B cell (primary cell): ENCODE data around the gene CPA1. TPM values are rescaled to one million over a fixed set of nuclear protein-coding genes. Genes with fewer than 3 reads are reported as not detected.

Source experiments
- ATAC-seq: fragments of 200-7000 bp; cut with Tn5 transposase; one replicate; pipeline ENCODE4 v1.10.0; 2021; ENCODE audit warnings: low read depth, mild to moderate bottlenecking, moderate number of reproducible peaks, moderate library complexity
- CTCF ChIA-PET: fragments of 350-600 bp; sonication (Branson Sonifier 250); formaldehyde crosslinking; loops from one replicate; lab custom pipeline; 2021; ENCODE audit warnings: antibody characterized with exemption, inconsistent platforms; lab: Charles Lee
- POLR2A ChIA-PET: fragments of 350-600 bp; sonication (Branson Sonifier 250); formaldehyde crosslinking; loops from one replicate; lab custom pipeline; 2021; ENCODE audit warnings: antibody characterized with exemption; lab: Charles Lee
- DNase-seq: peaks from one replicate; pipeline ENCODE4 v3.0.0; 2013
- H2AFZ ChIP-seq: 2 replicates; pipeline ENCODE4 v1.6.1; 2012; ENCODE audit warnings: mild to moderate bottlenecking, low read depth, low read length; ENCODE audit not compliant: insufficient read depth, poor library complexity, severe bottlenecking
- H3K27ac ChIP-seq, 2 donors: 1 replicate in 1 of 2; 2 replicates in 1 of 2; pipeline ENCODE4 v1.5.1; 2012 to 2013; ENCODE audit warnings: low read length in 2 of 2, mild to moderate bottlenecking in 2 of 2, moderate library complexity in 1 of 2
- H3K27me3 ChIP-seq, 4 experiments: fragments of 200-600 bp in 1 of 4; sonication (generic) in 1 of 4; replicated peaks in 1 of 4; 1 replicate in 2 of 4; 2 replicates in 2 of 4; pipeline versions ENCODE4 v1.6.1 to v1.7.0; 2013 to 2016; ENCODE audit warnings: low read length in 3 of 4, mild to moderate bottlenecking in 2 of 4, mixed read lengths in 1 of 4, moderate library complexity in 1 of 4; ENCODE audit not compliant: insufficient read depth in 4 of 4, control insufficient read depth in 3 of 4; ENCODE audit errors: control extremely low read depth in 1 of 4
- H3K36me3 ChIP-seq, 2 experiments: replicated peaks in 1 of 2; 1 replicate in 1 of 2; 2 replicates in 1 of 2; pipeline versions ENCODE4 v1.6.1 to v1.7.1; 2013; ENCODE audit warnings: low read length in 1 of 2; ENCODE audit not compliant: insufficient read depth in 2 of 2, control insufficient read depth in 1 of 2; ENCODE audit errors: control extremely low read depth in 1 of 2, extremely low read depth in 1 of 2
- H3K4me1 ChIP-seq, 2 donors: fragments of 200-600 bp in 1 of 2; sonication (generic) in 1 of 2; 1 replicate in 1 of 2; 2 replicates in 1 of 2; pipeline versions ENCODE4 v1.5.1 to v1.6.1; 2013 to 2017; ENCODE audit warnings: low read length in 2 of 2; ENCODE audit not compliant: control insufficient read depth in 2 of 2, insufficient read depth in 2 of 2
- H3K4me2 ChIP-seq: replicated peaks from 2 replicates; pipeline ENCODE3; 2012; ENCODE audit warnings: mild to moderate bottlenecking, low read depth, low read length; ENCODE audit not compliant: poor library complexity, severe bottlenecking
- H3K4me3 ChIP-seq, 5 experiments: fragments of 200-600 bp in 1 of 5; sonication (generic) in 1 of 5; 1 replicate in 3 of 5; 2 replicates in 2 of 5; pipeline versions ENCODE4 v1.5.1 to v1.7.0; 2011 to 2016; ENCODE audit warnings: low read length in 4 of 5, mild to moderate bottlenecking in 4 of 5, low read depth in 2 of 5, control low read depth in 1 of 5, moderate library complexity in 1 of 5; ENCODE audit not compliant: insufficient read depth in 1 of 5; ENCODE audit errors: control extremely low read depth in 1 of 5, extremely low read depth in 1 of 5
- H3K79me2 ChIP-seq: fragments of 200-600 bp; sonication (generic); one replicate; pipeline ENCODE4 v1.6.0; 2016; ENCODE audit warnings: low read length; ENCODE audit not compliant: control insufficient read depth, insufficient read depth
- H3K9ac ChIP-seq: fragments of 200-600 bp; sonication (generic); 2 replicates; pipeline ENCODE4 v1.6.1; 2017; ENCODE audit warnings: mild to moderate bottlenecking, low read length, moderate library complexity
- H3K9me3 ChIP-seq, 3 donors: one replicate each; pipeline versions ENCODE4 v1.6.1 to v1.7.1; 2013; ENCODE audit warnings: low read length in 2 of 3; ENCODE audit not compliant: control insufficient read depth in 2 of 3, insufficient read depth in 1 of 3; ENCODE audit errors: control extremely low read depth in 1 of 3
- H4K20me1 ChIP-seq: 2 replicates; pipeline ENCODE4 v1.6.0; 2012; ENCODE audit warnings: mild to moderate bottlenecking, low read length; ENCODE audit not compliant: insufficient read depth, control insufficient read depth, poor library complexity, severe bottlenecking
- H3K27ac Mint-ChIP-seq: one replicate; pipeline ENCODE4 v1.8.0; 2021; ENCODE audit warnings: mixed read lengths
- H3K27me3 Mint-ChIP-seq: one replicate; pipeline ENCODE4 v1.8.0; 2021; ENCODE audit warnings: mixed read lengths
- H3K4me1 Mint-ChIP-seq: one replicate; pipeline ENCODE4 v1.8.0; 2021; ENCODE audit warnings: mixed read lengths
- H3K4me3 Mint-ChIP-seq: one replicate; pipeline ENCODE4 v1.8.0; 2021; ENCODE audit warnings: mixed read lengths
- H3K9me3 Mint-ChIP-seq: one replicate; pipeline ENCODE4 v1.8.0; 2022; ENCODE audit warnings: mixed read lengths; ENCODE audit not compliant: insufficient read depth
- EZH2 ChIP-seq: IDR thresholded peaks from 2 replicates; pipeline ENCODE4 v1.6.1; 2012; ENCODE audit warnings: borderline replicate concordance, low read depth, mild to moderate bottlenecking, moderate library complexity, low read length; ENCODE audit not compliant: insufficient read depth, poor library complexity, severe bottlenecking
- whole genome bisulfite sequencing: methylation state at CpG from one replicate; pipeline ENCODE4 v1.1.5; 2013; ENCODE audit warnings: missing lambda C conversion rate; ENCODE audit not compliant: insufficient coverage; 5-methylcytosine and 5-hydroxymethylcytosine counted together
- intact Hi-C: fragments of 100-400 bp; cut with micrococcal nuclease; formaldehyde crosslinking; loops from one replicate; pipeline ENCODE4 v1.10.0; 2022
- polyA plus RNA-seq: library from polyadenylated mRNA; depleted of rRNA; stranded (reverse); fragments of >200 nt; gene quantifications from 2 replicates; pipeline ENCODE4 v1.2.3, GENCODE V29; 2012
- total RNA-seq, 2 donors: library from RNA; stranded (reverse); fragments of 120-200 nt in 1 of 2; gene quantifications; 1 replicate in 1 of 2; 2 replicates in 1 of 2; pipeline versions ENCODE4 v1.2.3 to v1.2.4, GENCODE V29; 2013 to 2022
- TF ChIP-seq, protein P1 (sequence below): fragments of 200-600 bp; IDR thresholded peaks from one replicate; pipeline ENCODE4 v1.8.0; 2022; ENCODE audit warnings: antibody characterized with exemption, mild to moderate bottlenecking

CPA1 gene
- total and polyA plus RNA-seq, 2 donors (not counting 1 experiment from before 2014, with no cell fraction given), result not detected

DNA sequence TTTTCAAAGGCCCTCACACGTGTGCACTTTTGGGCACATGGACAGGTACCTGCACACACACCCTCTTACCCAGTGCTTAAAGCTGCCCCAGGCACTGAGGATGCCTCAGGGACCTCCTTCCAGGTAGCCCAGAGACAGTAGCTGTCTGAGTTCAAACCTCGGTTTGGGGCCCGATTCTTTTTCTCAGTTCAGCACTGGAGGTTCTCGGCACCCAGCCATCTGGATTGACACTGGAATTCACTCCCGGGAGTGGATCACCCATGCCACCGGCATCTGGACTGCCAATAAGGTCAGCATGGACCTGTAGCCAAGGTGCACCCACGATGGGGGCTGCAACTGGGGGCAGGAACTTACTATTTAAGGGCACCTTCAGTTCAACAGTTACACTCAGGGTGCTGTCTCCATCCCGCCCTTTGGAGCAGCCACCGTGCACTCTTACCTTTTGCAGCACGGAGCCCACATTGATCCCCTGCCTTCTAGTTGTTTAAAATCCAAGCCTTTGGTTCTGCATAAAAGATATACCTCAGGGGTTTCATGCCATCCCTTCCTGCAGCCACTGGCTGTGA is 18.0 kb upstream of the CPA1 start:
- intact Hi-C loops, result no loop called here
- no peak overlapping the region for H3K9ac ChIP-seq
- Mint-ChIP-seq H3K4me3 (no peak overlapping the region), H3K4me1 (no peaks in the 10 kb centered on the region), H3K27me3 (no peaks in the 10 kb centered on the region), H3K9me3 (peaks cover 6% of the 10 kb centered on the region), H3K27ac (no peak overlapping the region)
- ATAC-seq (no peak), DNase-seq (no peak)
- no peaks in the 10 kb centered on the region for H4K20me1 ChIP-seq
- WGBS, result 96% methylated on average over 10 of the region's 10 CpGs
- no peaks in the 10 kb centered on the region for H3K27me3 ChIP-seq
- no peak overlapping the region for H3K27ac ChIP-seq
- H2AFZ ChIP-seq, result no peak overlapping the region
- TF ChIP-seq, protein P1, sequence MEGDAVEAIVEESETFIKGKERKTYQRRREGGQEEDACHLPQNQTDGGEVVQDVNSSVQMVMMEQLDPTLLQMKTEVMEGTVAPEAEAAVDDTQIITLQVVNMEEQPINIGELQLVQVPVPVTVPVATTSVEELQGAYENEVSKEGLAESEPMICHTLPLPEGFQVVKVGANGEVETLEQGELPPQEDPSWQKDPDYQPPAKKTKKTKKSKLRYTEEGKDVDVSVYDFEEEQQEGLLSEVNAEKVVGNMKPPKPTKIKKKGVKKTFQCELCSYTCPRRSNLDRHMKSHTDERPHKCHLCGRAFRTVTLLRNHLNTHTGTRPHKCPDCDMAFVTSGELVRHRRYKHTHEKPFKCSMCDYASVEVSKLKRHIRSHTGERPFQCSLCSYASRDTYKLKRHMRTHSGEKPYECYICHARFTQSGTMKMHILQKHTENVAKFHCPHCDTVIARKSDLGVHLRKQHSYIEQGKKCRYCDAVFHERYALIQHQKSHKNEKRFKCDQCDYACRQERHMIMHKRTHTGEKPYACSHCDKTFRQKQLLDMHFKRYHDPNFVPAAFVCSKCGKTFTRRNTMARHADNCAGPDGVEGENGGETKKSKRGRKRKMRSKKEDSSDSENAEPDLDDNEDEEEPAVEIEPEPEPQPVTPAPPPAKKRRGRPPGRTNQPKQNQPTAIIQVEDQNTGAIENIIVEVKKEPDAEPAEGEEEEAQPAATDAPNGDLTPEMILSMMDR, result no peak
- no peak for TF ChIP-seq EZH2
- peaks cover 0 to 18% (median 7%) of the 10 kb centered on the region in 3 donors for H3K9me3 ChIP-seq
- ChIA-PET POLR2A (no interaction called here), CTCF (no interaction called here)
- H3K4me2 ChIP-seq, result no peak overlapping the region
- H3K4me3 ChIP-seq, result no peak overlapping the region
- no peaks in the 10 kb centered on the region for H3K79me2 ChIP-seq
- no peaks in the 10 kb centered on the region for H3K4me1 ChIP-seq
- H3K36me3 ChIP-seq, result no peaks in the 10 kb centered on the region

DNA sequence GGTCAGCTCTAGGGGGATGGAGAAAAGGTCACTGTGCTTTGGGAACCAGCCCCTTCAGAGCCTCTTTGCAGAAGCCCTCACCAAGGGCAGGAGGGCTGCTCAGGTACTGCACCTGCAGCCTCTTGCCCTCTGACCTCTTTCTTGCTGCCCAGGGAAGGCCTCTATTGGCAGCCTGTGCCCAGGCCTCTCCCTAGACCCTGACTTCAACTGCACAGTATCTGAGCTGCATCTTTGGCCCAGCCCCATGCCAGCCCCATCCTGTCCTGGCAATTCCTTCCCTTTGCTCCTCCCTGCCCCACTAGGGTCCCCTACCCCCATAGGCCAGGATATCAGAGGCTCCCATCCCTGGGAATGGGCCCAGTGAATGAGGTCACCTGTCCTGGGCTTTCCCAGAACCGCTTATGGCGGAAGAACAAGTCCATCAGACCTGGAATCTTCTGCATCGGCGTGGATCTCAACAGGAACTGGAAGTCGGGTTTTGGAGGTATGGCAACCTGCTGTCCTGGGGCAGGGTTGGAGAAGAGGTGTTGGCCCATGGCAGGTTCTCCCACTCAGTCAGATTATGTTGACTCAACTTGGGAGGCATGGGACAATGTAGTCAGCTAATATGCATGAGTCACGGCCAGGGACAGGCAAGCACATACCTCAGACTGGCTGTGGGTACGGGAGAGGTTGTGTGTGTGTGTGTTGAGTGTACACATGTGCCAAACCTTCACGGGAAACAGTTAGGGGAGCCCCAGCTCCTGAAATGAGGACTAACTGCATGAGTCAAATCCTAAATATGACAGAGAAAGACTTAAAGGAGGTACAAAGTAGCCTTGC is 17.1 kb upstream of the CPA1 start:
- Mint-ChIP-seq H3K4me3 (no peak overlapping the region), H3K9me3 (peaks cover 6% of the 10 kb centered on the region), H3K27me3 (no peaks in the 10 kb centered on the region), H3K4me1 (no peaks in the 10 kb centered on the region), H3K27ac (no peak overlapping the region)
- no peak for TF ChIP-seq EZH2
- TF ChIP-seq, protein P1, result no peak
- Histone ChIP-seq H3K4me3 (no peak overlapping the region), H3K9ac (no peak overlapping the region), H2AFZ (no peak overlapping the region), H3K27me3 (no peaks in the 10 kb centered on the region), H3K36me3 (no peaks in the 10 kb centered on the region), H3K4me2 (no peak overlapping the region), H4K20me1 (no peaks in the 10 kb centered on the region), H3K9me3 (peaks cover 0 to 18% (median 7%) of the 10 kb centered on the region in 3 donors), H3K4me1 (no peaks in the 10 kb centered on the region), H3K79me2 (no peaks in the 10 kb centered on the region), H3K27ac (no peak overlapping the region)
- ChIA-PET POLR2A (no interaction called here), CTCF (no interaction called here)
- ATAC-seq (no peak), DNase-seq (no peak)
- intact Hi-C loops, result no loop called here
- 83% methylated on average over 8 of the region's 8 CpGs for WGBS
